ENCODE results near the gene ZNHIT3.

ZNHIT3 gene

GRCh38 chr17:36500745-36501225 is 14.3 kb downstream of the ZNHIT3 start:
- no peak for TF ChIP-seq CTCF (conservative IDR thresholded peaks at IDR 0.05; ENCODE audit: low read depth, low read length)
- no peak for DNase-seq (ENCODE audit: low read depth)

GRCh38 chr17:36501351-36501750 is 14.9 kb downstream of the ZNHIT3 start:
- no peak for TF ChIP-seq CTCF (conservative IDR thresholded peaks at IDR 0.05; ENCODE audit: low read depth, low read length)
- no peak for DNase-seq (ENCODE audit: low read depth)
- H3K4me3 ChIP-seq (ENCODE audit: low read length) = no peak overlapping the region

More at GRCh38 chr17:36500745-36501225, 14.3 kb downstream of the ZNHIT3 start:
- H3K4me3 ChIP-seq (ENCODE audit: low read length) = no peak overlapping the region

- no peak for TF ChIP-seq CTCF (conservative IDR thresholded peaks at IDR 0.05; ENCODE audit: low read depth, low read length)
- DNase-seq (ENCODE audit: low read depth) = no peak
- no peak overlapping the region for H3K4me3 ChIP-seq (ENCODE audit: low read length)
Observed at GRCh38 chr17:36501963-36502362, 15.5 kb downstream of the ZNHIT3 start.

GRCh38 chr17:36503456-36504155 is 17.1 kb downstream of the ZNHIT3 start:
- H3K4me3 ChIP-seq (ENCODE audit: low read length) = no peak overlapping the region
- DNase-seq (ENCODE audit: low read depth) = no peak
- no peak for TF ChIP-seq CTCF (conservative IDR thresholded peaks at IDR 0.05; ENCODE audit: low read depth, low read length)

- TF ChIP-seq CTCF (conservative IDR thresholded peaks at IDR 0.05; ENCODE audit: low read depth, low read length) = no peak
- no peak for DNase-seq (ENCODE audit: low read depth)
- H3K4me3 ChIP-seq (ENCODE audit: low read length) = no peak overlapping the region
Observed at GRCh38 chr17:36504156-36504545, 17.7 kb downstream of the ZNHIT3 start.

- no peak for DNase-seq (ENCODE audit: low read depth)
- no peak for TF ChIP-seq CTCF (conservative IDR thresholded peaks at IDR 0.05; ENCODE audit: low read depth, low read length)
- H3K4me3 ChIP-seq (ENCODE audit: low read length) = no peak overlapping the region
Observed at GRCh38 chr17:36505171-36505570, 18.7 kb downstream of the ZNHIT3 start.

GRCh38 chr17:36506249-36506826 is 19.9 kb downstream of the ZNHIT3 start:
- DNase-seq (ENCODE audit: low read depth) = no peak
- TF ChIP-seq CTCF (conservative IDR thresholded peaks at IDR 0.05; ENCODE audit: low read depth, low read length) = no peak
- H3K4me3 ChIP-seq (ENCODE audit: low read length) = no peak overlapping the region

All from retinal pigment epithelial cell (primary cell).